Measurements from ENCODE around the gene HOOK1.
"Not testable (repeated sequence)": the region's sequence is repeated elsewhere in the genome, so short reads cannot be mapped to it uniquely, and the experiment has no call there.

The HOOK1 gene

DNA sequence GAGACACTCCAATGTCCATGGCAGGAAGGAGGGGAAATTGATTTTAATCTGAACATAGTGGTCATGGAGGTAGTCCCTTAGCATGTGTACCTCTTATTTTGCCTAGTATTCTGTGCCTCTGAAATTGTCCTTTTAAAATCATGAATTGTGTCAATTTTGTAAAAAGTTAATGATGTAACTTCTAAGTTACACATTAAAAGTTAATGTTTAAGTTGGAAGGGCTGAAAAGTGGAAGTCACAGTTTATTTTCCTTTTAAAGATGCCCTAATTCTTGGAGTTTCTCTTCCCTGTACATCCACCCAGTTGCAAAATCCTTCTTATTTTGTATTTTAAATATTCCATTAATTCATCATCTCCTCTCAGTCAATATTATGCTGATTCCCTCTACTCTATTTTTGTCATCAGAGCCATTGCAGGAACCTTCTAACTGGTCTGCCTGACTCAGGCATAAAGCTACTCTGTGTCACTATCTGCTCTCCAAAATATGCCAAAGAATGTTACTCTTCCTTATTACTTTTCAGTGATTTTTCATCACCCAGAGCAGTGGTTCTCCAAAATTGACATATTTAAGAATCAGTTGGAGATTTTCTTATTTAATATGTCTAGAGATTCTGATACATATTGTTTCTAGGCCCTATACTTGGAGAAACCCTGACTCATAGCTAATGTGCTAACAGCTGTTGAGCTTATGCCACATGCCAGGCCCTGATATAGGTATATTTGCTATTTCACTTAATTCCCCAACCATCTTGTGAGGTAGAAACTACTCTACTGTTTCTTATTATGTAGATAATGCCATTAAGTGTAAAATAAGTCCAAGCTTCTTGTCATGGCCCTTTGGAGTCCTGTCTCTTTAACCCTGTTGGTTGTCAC lies 5.1 kb downstream of the HOOK1 start:
- Histone ChIP-seq H3K27ac (ENCODE audit: low read depth, low read length) (no peak overlapping the region), H3K9me3 (ENCODE audit: control insufficient read depth in 5 of 5, low read length in 5 of 5) (no peaks in the 10 kb centered on the region), H3K27me3 (ENCODE audit: control insufficient read depth in 5 of 5, insufficient read depth in 4 of 5, low read length in 5 of 5) (peaks cover 0 to 10% (median 7%) of the 10 kb centered on the region in 5 donors), H3K9ac (ENCODE audit: low read length in 5 of 5) (no peak overlapping the region), H3K36me3 (ENCODE audit: control insufficient read depth in 5 of 5, insufficient read depth in 5 of 5, low read length in 5 of 5) (no peaks in the 10 kb centered on the region), H3K4me1 (ENCODE audit: control insufficient read depth in 5 of 5, insufficient read depth in 5 of 5, low read length in 5 of 5) (peaks cover 0 to 6% (median 4%) of the 10 kb centered on the region in 5 donors), H3K4me3 (ENCODE audit: low read depth in 1 of 5, low read length in 5 of 5) (no peak overlapping the region)

DNA sequence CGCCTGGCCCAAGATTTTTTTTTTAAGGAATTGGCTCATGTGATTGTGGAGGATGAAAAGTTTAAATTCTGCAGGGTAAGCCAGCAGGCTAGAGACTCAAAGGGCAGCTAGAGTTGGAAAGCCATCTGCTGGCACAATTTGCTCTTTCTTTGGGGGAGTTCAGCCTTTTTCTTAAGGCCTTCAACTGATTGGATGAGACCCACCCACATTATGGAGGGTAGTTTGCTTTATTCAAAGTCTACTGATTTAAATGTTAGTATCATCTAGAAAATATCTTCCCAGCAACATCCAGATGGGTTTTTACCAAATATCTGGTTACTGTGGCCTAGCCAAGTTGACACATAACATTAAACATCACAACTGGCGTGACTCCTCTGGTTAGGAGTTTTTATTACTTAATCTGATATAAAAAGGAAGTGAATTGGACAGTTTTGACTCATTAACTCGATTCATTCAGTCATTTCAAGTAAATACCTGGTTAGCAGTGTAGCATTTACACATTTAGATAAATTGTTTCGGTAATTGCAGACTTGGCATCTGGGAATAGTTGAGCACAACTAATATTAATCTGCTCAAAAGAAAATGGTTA lies 12.4 kb downstream of the HOOK1 start:
- Histone ChIP-seq H3K36me3 (ENCODE audit: control insufficient read depth in 5 of 5, insufficient read depth in 5 of 5, low read length in 5 of 5) (no peaks in the 10 kb centered on the region), H3K27me3 (ENCODE audit: control insufficient read depth in 5 of 5, insufficient read depth in 4 of 5, low read length in 5 of 5) (no peaks in the 10 kb centered on the region), H3K4me1 (ENCODE audit: control insufficient read depth in 5 of 5, insufficient read depth in 5 of 5, low read length in 5 of 5) (no peaks in the 10 kb centered on the region), H3K4me3 (ENCODE audit: low read depth in 1 of 5, low read length in 5 of 5) (no peak overlapping the region), H3K27ac (ENCODE audit: low read depth, low read length) (no peak overlapping the region), H3K9me3 (ENCODE audit: control insufficient read depth in 5 of 5, low read length in 5 of 5) (no peaks in the 10 kb centered on the region), H3K9ac (ENCODE audit: low read length in 5 of 5) (no peak overlapping the region)

DNA sequence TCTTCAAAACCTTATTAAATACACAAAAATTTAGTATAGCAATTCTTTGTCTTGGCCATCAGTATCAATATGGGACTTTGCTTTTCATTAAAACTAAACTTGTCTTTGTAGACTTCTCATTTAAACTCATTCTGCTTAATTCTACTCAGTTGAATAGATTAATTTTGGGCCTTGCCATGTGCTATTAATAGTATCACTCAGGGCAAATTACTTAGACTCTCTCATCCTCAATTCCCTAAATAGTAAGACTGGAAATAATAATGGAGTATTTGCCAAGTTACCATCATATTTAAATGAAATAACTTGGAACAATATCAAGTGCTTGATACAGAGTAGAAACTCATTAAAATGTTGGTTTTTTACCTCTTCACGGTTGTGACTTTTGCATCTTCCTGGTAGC lies 13.4 kb downstream of the HOOK1 start:
- Histone ChIP-seq H3K4me3 (ENCODE audit: low read depth in 1 of 5, low read length in 5 of 5) (no peak overlapping the region), H3K4me1 (ENCODE audit: control insufficient read depth in 5 of 5, insufficient read depth in 5 of 5, low read length in 5 of 5) (no peaks in the 10 kb centered on the region), H3K9ac (ENCODE audit: low read length in 5 of 5) (no peak overlapping the region), H3K36me3 (ENCODE audit: control insufficient read depth in 5 of 5, insufficient read depth in 5 of 5, low read length in 5 of 5) (no peaks in the 10 kb centered on the region), H3K9me3 (ENCODE audit: control insufficient read depth in 5 of 5, low read length in 5 of 5) (no peaks in the 10 kb centered on the region), H3K27ac (ENCODE audit: low read depth, low read length) (no peak overlapping the region), H3K27me3 (ENCODE audit: control insufficient read depth in 5 of 5, insufficient read depth in 4 of 5, low read length in 5 of 5) (no peaks in the 10 kb centered on the region)

DNA sequence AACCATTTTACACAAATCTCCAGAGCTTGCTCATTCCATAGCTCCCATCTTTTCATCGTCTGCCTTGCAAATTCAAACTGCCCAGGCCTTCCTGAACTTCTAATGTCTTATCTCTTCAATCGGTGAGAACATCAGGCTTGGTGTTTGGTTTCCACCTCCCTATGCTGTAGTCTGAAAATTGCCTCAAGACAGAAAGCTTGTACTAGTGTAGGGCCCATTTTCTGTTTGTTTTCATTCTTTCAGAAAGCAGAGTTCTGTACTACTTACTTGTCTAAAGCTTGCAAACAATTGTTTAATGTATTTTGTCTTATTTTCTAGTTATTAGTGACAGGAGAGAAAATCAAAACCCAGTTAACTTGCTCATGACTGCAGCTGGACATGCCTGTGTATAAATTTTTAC lies 16.8 kb downstream of the HOOK1 start:
- H3K4me1 ChIP-seq (ENCODE audit: control insufficient read depth in 5 of 5, insufficient read depth in 5 of 5, low read length in 5 of 5), result no peaks in the 10 kb centered on the region
- H3K9me3 ChIP-seq (ENCODE audit: control insufficient read depth in 5 of 5, low read length in 5 of 5), result no peaks in the 10 kb centered on the region
- no peaks in the 10 kb centered on the region for H3K36me3 ChIP-seq (ENCODE audit: control insufficient read depth in 5 of 5, insufficient read depth in 5 of 5, low read length in 5 of 5)
- no peak overlapping the region for H3K9ac ChIP-seq (ENCODE audit: low read length in 5 of 5)
- H3K27ac ChIP-seq (ENCODE audit: low read depth, low read length), result no peak overlapping the region
- no peak overlapping the region for H3K4me3 ChIP-seq (ENCODE audit: low read depth in 1 of 5, low read length in 5 of 5)
- H3K27me3 ChIP-seq (ENCODE audit: control insufficient read depth in 5 of 5, insufficient read depth in 4 of 5, low read length in 5 of 5), result no peaks in the 10 kb centered on the region

DNA sequence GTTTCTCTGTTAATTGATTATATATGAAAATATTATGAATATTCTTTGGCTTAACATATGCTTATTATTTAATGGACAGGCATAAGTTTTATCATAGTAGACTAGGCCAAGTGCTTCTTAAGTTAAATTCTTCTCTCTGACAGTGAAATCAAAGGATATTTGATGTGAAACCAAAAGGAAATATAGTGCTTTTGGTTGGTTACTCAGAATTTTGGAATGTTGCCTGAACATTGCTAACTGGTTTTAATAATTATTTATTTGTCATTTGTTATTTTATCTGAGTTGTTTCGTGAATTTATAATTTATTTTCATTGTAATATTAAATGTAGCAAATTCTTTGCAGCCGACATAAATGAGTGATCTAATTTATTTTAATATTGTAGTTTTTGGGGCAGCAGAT lies 18.3 kb downstream of the HOOK1 start:
- Histone ChIP-seq H3K36me3 (ENCODE audit: control insufficient read depth in 5 of 5, insufficient read depth in 5 of 5, low read length in 5 of 5) (no peaks in the 10 kb centered on the region), H3K4me3 (ENCODE audit: low read depth in 1 of 5, low read length in 5 of 5) (no peak overlapping the region), H3K27ac (ENCODE audit: low read depth, low read length) (no peak overlapping the region), H3K4me1 (ENCODE audit: control insufficient read depth in 5 of 5, insufficient read depth in 5 of 5, low read length in 5 of 5) (no peaks in the 10 kb centered on the region), H3K27me3 (ENCODE audit: control insufficient read depth in 5 of 5, insufficient read depth in 4 of 5, low read length in 5 of 5) (no peaks in the 10 kb centered on the region), H3K9me3 (ENCODE audit: control insufficient read depth in 5 of 5, low read length in 5 of 5) (no peaks in the 10 kb centered on the region), H3K9ac (ENCODE audit: low read length in 5 of 5) (no peak overlapping the region)

DNA sequence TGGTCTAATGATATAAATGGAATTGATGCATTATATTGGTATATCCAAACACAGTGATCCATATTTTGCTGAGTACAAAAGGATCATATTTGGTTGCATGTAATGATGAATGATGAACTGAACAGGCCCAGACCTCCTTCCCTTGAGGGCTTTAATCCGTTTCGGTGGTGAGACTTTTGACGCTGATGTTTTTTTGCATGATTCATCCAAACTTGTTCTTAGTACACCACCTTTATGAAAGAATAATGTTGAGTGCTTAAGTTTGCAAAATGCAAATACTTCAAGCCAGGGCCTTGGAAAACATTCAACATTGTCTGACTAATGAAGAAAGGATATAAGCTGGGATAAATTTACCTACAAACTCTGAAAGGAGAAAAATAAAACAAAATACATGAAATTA lies 19.2 kb downstream of the HOOK1 start:
- Histone ChIP-seq H3K27ac (ENCODE audit: low read depth, low read length) (no peak overlapping the region), H3K4me1 (ENCODE audit: control insufficient read depth in 5 of 5, insufficient read depth in 5 of 5, low read length in 5 of 5) (no peaks in the 10 kb centered on the region)

DNA sequence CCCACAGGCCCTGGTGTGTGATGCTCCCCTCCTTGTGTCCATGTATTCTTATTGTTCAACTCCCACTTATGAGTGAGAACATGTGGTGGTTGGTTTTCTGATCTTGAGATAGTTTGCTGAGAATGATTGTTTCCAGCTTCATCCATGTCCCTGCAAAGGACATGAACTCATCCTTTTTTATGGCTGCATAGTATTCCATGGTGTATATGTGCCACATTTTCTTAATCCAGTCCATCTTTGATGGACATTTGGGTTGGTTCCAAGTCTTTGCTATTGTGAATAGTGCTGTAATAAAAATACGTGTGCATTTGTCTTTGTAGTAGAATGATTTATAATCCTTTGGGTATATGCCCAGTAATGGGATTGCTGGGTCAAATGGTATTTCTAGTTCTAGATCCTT lies 23.1 kb downstream of the HOOK1 start:
- H3K27me3 ChIP-seq (ENCODE audit: control insufficient read depth in 5 of 5, insufficient read depth in 4 of 5, low read length in 5 of 5); H3K9me3 ChIP-seq (ENCODE audit: control insufficient read depth in 5 of 5, low read length in 5 of 5); H3K27ac ChIP-seq (ENCODE audit: low read depth, low read length); H3K36me3 ChIP-seq (ENCODE audit: control insufficient read depth in 5 of 5, insufficient read depth in 5 of 5, low read length in 5 of 5); H3K4me3 ChIP-seq (ENCODE audit: low read depth in 1 of 5, low read length in 5 of 5); H3K4me1 ChIP-seq (ENCODE audit: control insufficient read depth in 5 of 5, insufficient read depth in 5 of 5, low read length in 5 of 5); H3K9ac ChIP-seq (ENCODE audit: low read length in 5 of 5): not testable (repeated sequence)

More for the DNA sequence above, 19.2 kb downstream of the HOOK1 start:
- Histone ChIP-seq H3K27me3 (ENCODE audit: control insufficient read depth in 5 of 5, insufficient read depth in 4 of 5, low read length in 5 of 5) (no peaks in the 10 kb centered on the region), H3K4me3 (ENCODE audit: low read depth in 1 of 5, low read length in 5 of 5) (no peak overlapping the region), H3K9ac (ENCODE audit: low read length in 5 of 5) (no peak overlapping the region), H3K9me3 (ENCODE audit: control insufficient read depth in 5 of 5, low read length in 5 of 5) (no peaks in the 10 kb centered on the region), H3K36me3 (ENCODE audit: control insufficient read depth in 5 of 5, insufficient read depth in 5 of 5, low read length in 5 of 5) (no peaks in the 10 kb centered on the region)

DNA sequence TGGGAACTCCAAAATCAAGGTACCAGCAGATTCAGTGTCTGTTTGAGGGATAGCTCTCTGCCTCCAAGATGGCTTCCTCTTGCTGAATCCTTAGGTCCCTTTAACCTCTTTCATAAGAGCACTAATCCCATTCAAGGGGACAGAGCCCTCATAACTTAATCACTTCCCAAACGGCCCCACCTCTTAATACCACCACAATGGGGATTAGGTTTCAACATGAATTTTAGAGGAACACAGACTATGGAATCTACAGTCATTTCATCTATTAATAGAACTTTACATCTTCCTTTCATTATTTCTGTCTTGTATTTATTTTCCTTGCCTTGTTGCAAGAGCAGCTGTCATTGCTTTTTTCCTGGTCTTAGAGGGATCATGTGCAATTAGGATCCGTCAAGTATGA lies 30.3 kb downstream of the HOOK1 start:
- Histone ChIP-seq H3K36me3 (ENCODE audit: control insufficient read depth in 5 of 5, insufficient read depth in 5 of 5, low read length in 5 of 5) (no peaks in the 10 kb centered on the region), H3K4me1 (ENCODE audit: control insufficient read depth in 5 of 5, insufficient read depth in 5 of 5, low read length in 5 of 5) (no peaks in the 10 kb centered on the region), H3K27ac (ENCODE audit: low read depth, low read length) (no peak overlapping the region), H3K9me3 (ENCODE audit: control insufficient read depth in 5 of 5, low read length in 5 of 5) (no peaks in the 10 kb centered on the region), H3K4me3 (ENCODE audit: low read depth in 1 of 5, low read length in 5 of 5) (no peak overlapping the region), H3K9ac (ENCODE audit: low read length in 5 of 5) (no peak overlapping the region), H3K27me3 (ENCODE audit: control insufficient read depth in 5 of 5, insufficient read depth in 4 of 5, low read length in 5 of 5) (no peaks in the 10 kb centered on the region)

DNA sequence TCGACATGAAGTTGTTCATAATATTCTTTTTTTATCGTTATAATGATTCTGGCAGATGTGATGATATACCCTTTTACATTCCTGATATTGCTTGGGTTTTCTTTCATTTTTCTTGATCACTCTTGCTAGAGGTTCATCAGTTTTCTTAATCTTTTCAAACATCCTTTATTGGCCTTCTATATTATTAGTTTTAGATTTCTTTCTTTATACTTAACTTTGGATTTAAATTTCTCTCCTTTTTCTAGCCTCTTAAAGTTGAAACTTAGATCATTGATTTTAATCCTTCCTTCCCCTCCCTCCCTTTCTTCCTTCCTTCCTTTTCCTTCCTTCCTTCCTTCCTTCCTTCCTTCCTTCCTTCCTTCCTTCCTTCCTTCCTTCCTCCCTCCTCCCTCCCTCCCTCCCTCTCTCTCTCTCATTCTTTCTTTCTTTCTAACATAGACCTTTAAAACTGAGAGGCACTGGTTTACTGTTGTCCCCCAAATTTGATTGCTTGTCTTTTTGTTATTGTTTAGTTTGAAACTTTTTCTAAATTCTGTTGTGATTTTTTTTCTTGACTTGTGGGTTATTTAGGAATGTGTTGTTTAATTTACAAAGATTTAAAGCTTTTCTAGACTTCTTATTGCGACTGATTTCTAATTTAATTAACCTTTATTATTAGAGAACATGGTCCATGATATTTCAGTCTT lies 31.6 kb downstream of the HOOK1 start:
- no peak overlapping the region for H3K27ac ChIP-seq (ENCODE audit: low read depth, low read length)
- H3K4me1 ChIP-seq (ENCODE audit: control insufficient read depth in 5 of 5, insufficient read depth in 5 of 5, low read length in 5 of 5), result no peaks in the 10 kb centered on the region
- H3K9ac ChIP-seq (ENCODE audit: low read length in 5 of 5), result no peak overlapping the region
- no peaks in the 10 kb centered on the region for H3K36me3 ChIP-seq (ENCODE audit: control insufficient read depth in 5 of 5, insufficient read depth in 5 of 5, low read length in 5 of 5)
- H3K4me3 ChIP-seq (ENCODE audit: low read depth in 1 of 5, low read length in 5 of 5), result no peak overlapping the region
- no peaks in the 10 kb centered on the region for H3K9me3 ChIP-seq (ENCODE audit: control insufficient read depth in 5 of 5, low read length in 5 of 5)
- H3K27me3 ChIP-seq (ENCODE audit: control insufficient read depth in 5 of 5, insufficient read depth in 4 of 5, low read length in 5 of 5), result no peaks in the 10 kb centered on the region

DNA sequence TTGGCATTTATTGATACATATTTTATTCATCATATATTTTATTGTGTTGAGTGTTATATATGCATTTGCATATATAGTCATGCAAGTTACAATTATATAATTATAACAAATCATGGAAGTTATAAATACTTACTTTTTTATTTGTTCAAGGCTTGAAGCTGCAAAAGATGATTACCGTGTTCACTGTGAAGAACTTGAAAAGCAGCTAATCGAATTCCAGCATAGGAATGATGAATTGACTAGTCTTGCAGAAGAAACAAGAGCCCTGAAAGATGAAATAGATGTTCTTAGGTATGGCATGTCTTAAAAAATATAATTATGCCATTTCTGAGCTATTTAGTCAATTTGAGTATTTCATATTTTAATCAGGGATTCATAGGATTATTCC lies 32.1 kb downstream of the HOOK1 start:
- no peaks in the 10 kb centered on the region for H3K36me3 ChIP-seq (ENCODE audit: control insufficient read depth in 5 of 5, insufficient read depth in 5 of 5, low read length in 5 of 5)
- no peaks in the 10 kb centered on the region for H3K9me3 ChIP-seq (ENCODE audit: control insufficient read depth in 5 of 5, low read length in 5 of 5)

More for the DNA sequence above, 32.1 kb downstream of the HOOK1 start:
- Histone ChIP-seq H3K4me1 (ENCODE audit: control insufficient read depth in 5 of 5, insufficient read depth in 5 of 5, low read length in 5 of 5) (no peaks in the 10 kb centered on the region), H3K27ac (ENCODE audit: low read depth, low read length) (no peak overlapping the region), H3K27me3 (ENCODE audit: control insufficient read depth in 5 of 5, insufficient read depth in 4 of 5, low read length in 5 of 5) (no peaks in the 10 kb centered on the region), H3K4me3 (ENCODE audit: low read depth in 1 of 5, low read length in 5 of 5) (no peak overlapping the region), H3K9ac (ENCODE audit: low read length in 5 of 5) (no peak overlapping the region)

Measured in subcutaneous abdominal adipose tissue (tissue), 5 donors.